ENCODE data around the gene TPPP.
"Not testable (repeated sequence)": the region's sequence is repeated elsewhere in the genome, so short reads cannot be mapped to it uniquely, and the experiment has no call there.

TPPP gene

GRCh38 chr5:635306-636055 lies 57.7 kb downstream of the TPPP start:
- Histone ChIP-seq H3K4me3 (ENCODE audit: low read length) (no peak overlapping the region), H3K27ac (ENCODE audit: low read length) (no peak overlapping the region), H3K9ac (ENCODE audit: low read length) (no peak overlapping the region), H3K27me3 (ENCODE audit: control insufficient read depth, insufficient read depth, low read length) (no peaks in the 10 kb centered on the region), H3K4me1 (ENCODE audit: control insufficient read depth, low read depth, low read length) (no peaks in the 10 kb centered on the region), H3K36me3 (ENCODE audit: control insufficient read depth, low read depth, low read length) (peaks cover 46% of the 10 kb centered on the region), H3K9me3 (ENCODE audit: control insufficient read depth, low read depth, low read length) (no peaks in the 10 kb centered on the region)

- H3K27me3 ChIP-seq (ENCODE audit: control insufficient read depth, insufficient read depth, low read length): no peaks in the 10 kb centered on the region
- no peaks in the 10 kb centered on the region for H3K9me3 ChIP-seq (ENCODE audit: control insufficient read depth, low read depth, low read length)
- H3K27ac ChIP-seq (ENCODE audit: low read length): no peak overlapping the region
- H3K9ac ChIP-seq (ENCODE audit: low read length): no peak overlapping the region
- H3K36me3 ChIP-seq (ENCODE audit: control insufficient read depth, low read depth, low read length): peaks cover 35% of the 10 kb centered on the region
- no peak overlapping the region for H3K4me3 ChIP-seq (ENCODE audit: low read length)
- no peaks in the 10 kb centered on the region for H3K4me1 ChIP-seq (ENCODE audit: control insufficient read depth, low read depth, low read length)
Measured at GRCh38 chr5:634191-634590, 59.0 kb downstream of the TPPP start.

- Histone ChIP-seq H3K27me3 (ENCODE audit: control insufficient read depth, insufficient read depth, low read length) (no peaks in the 10 kb centered on the region), H3K27ac (ENCODE audit: low read length) (no peak overlapping the region), H3K36me3 (ENCODE audit: control insufficient read depth, low read depth, low read length) (peaks cover 33% of the 10 kb centered on the region), H3K4me1 (ENCODE audit: control insufficient read depth, low read depth, low read length) (no peaks in the 10 kb centered on the region), H3K9ac (ENCODE audit: low read length) (no peak overlapping the region), H3K4me3 (ENCODE audit: low read length) (no peak overlapping the region), H3K9me3 (ENCODE audit: control insufficient read depth, low read depth, low read length) (no peaks in the 10 kb centered on the region)
Measured at GRCh38 chr5:633501-633955, 59.6 kb downstream of the TPPP start.

DNA sequence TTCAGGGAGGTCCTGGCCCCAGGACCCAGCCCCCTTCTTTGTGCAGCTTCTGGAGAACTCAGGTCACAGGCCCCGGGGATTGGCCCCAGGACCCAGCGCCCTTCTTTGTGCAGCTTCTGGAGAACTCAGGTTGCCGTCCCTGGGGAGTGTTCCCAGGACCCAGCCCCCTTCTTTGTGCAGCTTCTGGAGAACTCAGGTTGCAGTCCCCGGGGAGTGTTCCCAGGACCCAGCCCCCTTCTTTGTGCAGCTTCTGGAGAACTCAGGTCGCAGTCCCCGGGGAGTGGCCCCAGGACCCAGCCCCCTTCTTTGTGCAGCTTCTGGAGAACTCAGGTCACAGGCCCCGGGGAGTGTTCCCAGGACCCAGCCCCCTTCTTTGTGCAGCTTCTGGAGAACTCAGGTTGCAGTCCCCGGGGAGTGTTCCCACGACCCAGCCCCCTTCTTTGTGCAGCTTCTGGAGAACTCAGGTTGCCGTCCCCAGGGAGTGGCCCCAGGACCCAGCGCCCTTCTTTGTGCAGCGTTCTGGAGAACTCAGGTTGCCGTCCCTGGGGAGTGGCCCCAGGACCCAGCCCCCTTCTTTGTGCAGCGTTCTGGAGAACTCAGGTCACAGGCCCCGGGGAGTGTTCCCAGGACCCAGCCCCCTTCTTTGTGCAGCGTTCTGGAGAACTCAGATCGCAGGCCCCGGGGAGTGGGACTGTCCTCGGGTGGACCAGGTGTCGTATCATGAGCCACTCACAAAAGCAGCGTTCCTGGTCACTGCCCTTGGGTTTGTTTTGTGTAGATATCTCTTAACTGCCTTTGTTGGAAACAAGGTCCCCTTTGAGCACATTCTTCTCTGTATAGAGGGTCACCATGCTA lies 64.6 kb downstream of the TPPP start:
- not testable (repeated sequence) for H3K4me1 ChIP-seq (ENCODE audit: control insufficient read depth, low read depth, low read length); H3K4me3 ChIP-seq (ENCODE audit: low read length); H3K9me3 ChIP-seq (ENCODE audit: control insufficient read depth, low read depth, low read length); H3K27ac ChIP-seq (ENCODE audit: low read length); H3K9ac ChIP-seq (ENCODE audit: low read length); H3K27me3 ChIP-seq (ENCODE audit: control insufficient read depth, insufficient read depth, low read length)
- H3K36me3 ChIP-seq (ENCODE audit: control insufficient read depth, low read depth, low read length): peaks cover 32% of the 10 kb centered on the region

GRCh38 chr5:627840-628239 lies 65.3 kb downstream of the TPPP start:
- peaks cover 32% of the 10 kb centered on the region for H3K36me3 ChIP-seq (ENCODE audit: control insufficient read depth, low read depth, low read length)

DNA sequence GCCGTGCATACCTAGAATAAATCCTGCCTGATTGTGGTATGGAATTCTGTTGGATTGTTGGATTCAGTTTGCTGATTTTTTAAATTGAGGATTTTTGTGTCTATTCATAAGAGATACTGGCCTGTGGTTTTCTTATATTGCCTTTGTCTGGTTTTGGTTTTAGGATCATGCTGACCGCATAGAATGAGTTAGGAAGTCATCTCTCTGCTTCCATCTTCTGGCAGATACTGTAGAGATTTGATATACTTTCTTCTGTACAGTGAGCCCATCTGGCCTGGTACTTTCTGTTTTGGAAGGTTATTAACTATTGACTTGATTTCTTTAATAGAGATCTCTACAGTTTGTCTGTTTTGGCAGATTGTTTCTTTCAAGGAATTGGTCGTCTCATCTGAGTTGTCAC lies 66.3 kb downstream of the TPPP start:
- H3K4me1 ChIP-seq (ENCODE audit: control insufficient read depth, low read depth, low read length): no peaks in the 10 kb centered on the region
- no peaks in the 10 kb centered on the region for H3K27me3 ChIP-seq (ENCODE audit: control insufficient read depth, insufficient read depth, low read length)
- H3K9me3 ChIP-seq (ENCODE audit: control insufficient read depth, low read depth, low read length): no peaks in the 10 kb centered on the region
- H3K36me3 ChIP-seq (ENCODE audit: control insufficient read depth, low read depth, low read length): peaks cover 32% of the 10 kb centered on the region
- no peak overlapping the region for H3K27ac ChIP-seq (ENCODE audit: low read length)
- H3K4me3 ChIP-seq (ENCODE audit: low read length): no peak overlapping the region
- H3K9ac ChIP-seq (ENCODE audit: low read length): no peak overlapping the region

More at GRCh38 chr5:627840-628239, 65.3 kb downstream of the TPPP start:
- Histone ChIP-seq H3K9ac (ENCODE audit: low read length) (no peak overlapping the region), H3K4me3 (ENCODE audit: low read length) (no peak overlapping the region), H3K9me3 (ENCODE audit: control insufficient read depth, low read depth, low read length) (no peaks in the 10 kb centered on the region), H3K27ac (ENCODE audit: low read length) (no peak overlapping the region), H3K4me1 (ENCODE audit: control insufficient read depth, low read depth, low read length) (no peaks in the 10 kb centered on the region), H3K27me3 (ENCODE audit: control insufficient read depth, insufficient read depth, low read length) (no peaks in the 10 kb centered on the region)

GRCh38 chr5:625516-625915 lies 67.6 kb downstream of the TPPP start:
- Histone ChIP-seq H3K36me3 (ENCODE audit: control insufficient read depth, low read depth, low read length) (peaks cover 36% of the 10 kb centered on the region), H3K4me1 (ENCODE audit: control insufficient read depth, low read depth, low read length) (no peaks in the 10 kb centered on the region), H3K4me3 (ENCODE audit: low read length) (no peak overlapping the region), H3K27ac (ENCODE audit: low read length) (no peak overlapping the region), H3K9me3 (ENCODE audit: control insufficient read depth, low read depth, low read length) (no peaks in the 10 kb centered on the region), H3K9ac (ENCODE audit: low read length) (no peak overlapping the region), H3K27me3 (ENCODE audit: control insufficient read depth, insufficient read depth, low read length) (no peaks in the 10 kb centered on the region)

GRCh38 chr5:624951-625230 lies 68.3 kb downstream of the TPPP start:
- Histone ChIP-seq H3K27ac (ENCODE audit: low read length) (no peak overlapping the region), H3K4me1 (ENCODE audit: control insufficient read depth, low read depth, low read length) (no peaks in the 10 kb centered on the region), H3K36me3 (ENCODE audit: control insufficient read depth, low read depth, low read length) (peaks cover 43% of the 10 kb centered on the region), H3K27me3 (ENCODE audit: control insufficient read depth, insufficient read depth, low read length) (no peaks in the 10 kb centered on the region), H3K9ac (ENCODE audit: low read length) (no peak overlapping the region), H3K9me3 (ENCODE audit: control insufficient read depth, low read depth, low read length) (no peaks in the 10 kb centered on the region), H3K4me3 (ENCODE audit: low read length) (no peak overlapping the region)

- no peak overlapping the region for H3K9ac ChIP-seq (ENCODE audit: low read length)
- no peaks in the 10 kb centered on the region for H3K9me3 ChIP-seq (ENCODE audit: control insufficient read depth, low read depth, low read length)
- H3K27ac ChIP-seq (ENCODE audit: low read length): no peak overlapping the region
- H3K27me3 ChIP-seq (ENCODE audit: control insufficient read depth, insufficient read depth, low read length): no peaks in the 10 kb centered on the region
- peaks cover 48% of the 10 kb centered on the region for H3K36me3 ChIP-seq (ENCODE audit: control insufficient read depth, low read depth, low read length)
- H3K4me1 ChIP-seq (ENCODE audit: control insufficient read depth, low read depth, low read length): no peaks in the 10 kb centered on the region
- H3K4me3 ChIP-seq (ENCODE audit: low read length): no peak overlapping the region
Measured at GRCh38 chr5:624118-624950, 68.8 kb downstream of the TPPP start.

- no peaks in the 10 kb centered on the region for H3K27me3 ChIP-seq (ENCODE audit: control insufficient read depth, insufficient read depth, low read length)
- H3K9ac ChIP-seq (ENCODE audit: low read length): no peak overlapping the region
- no peaks in the 10 kb centered on the region for H3K9me3 ChIP-seq (ENCODE audit: control insufficient read depth, low read depth, low read length)
- H3K27ac ChIP-seq (ENCODE audit: low read length): no peak overlapping the region
- peaks cover 54% of the 10 kb centered on the region for H3K36me3 ChIP-seq (ENCODE audit: control insufficient read depth, low read depth, low read length)
- no peaks in the 10 kb centered on the region for H3K4me1 ChIP-seq (ENCODE audit: control insufficient read depth, low read depth, low read length)
- no peak overlapping the region for H3K4me3 ChIP-seq (ENCODE audit: low read length)
Measured at GRCh38 chr5:623531-623930, 69.6 kb downstream of the TPPP start.

DNA sequence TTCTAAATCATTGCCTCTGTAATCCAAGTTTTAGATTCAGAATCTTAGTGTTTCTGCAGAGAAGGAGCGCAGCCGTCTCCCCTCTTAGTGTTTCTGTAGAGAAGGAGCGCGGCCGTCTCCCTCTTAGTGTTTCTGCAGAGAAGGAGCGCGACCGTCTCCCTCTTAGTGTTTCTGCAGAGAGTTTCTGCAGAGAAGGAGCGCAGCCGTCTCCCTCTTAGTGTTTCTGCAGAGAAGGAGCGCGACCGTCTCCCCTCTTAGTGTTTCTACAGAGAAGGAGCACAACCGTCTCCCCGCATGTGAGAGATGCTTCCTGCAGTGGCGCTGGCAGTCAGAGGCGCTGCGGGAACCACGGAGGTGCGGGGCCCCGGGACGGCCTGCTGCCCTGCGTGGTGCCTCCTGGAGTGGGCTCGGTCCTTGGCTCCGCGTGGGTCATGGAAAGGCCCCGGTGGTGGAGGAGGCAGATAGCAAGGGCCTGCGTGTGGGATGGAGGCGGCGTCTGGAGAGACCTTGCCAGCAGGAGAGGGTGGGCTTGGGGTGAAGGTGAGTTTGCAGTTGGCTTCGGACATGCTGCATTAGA lies 70.1 kb downstream of the TPPP start:
- no peak overlapping the region for H3K4me3 ChIP-seq (ENCODE audit: low read length)
- peaks cover 53% of the 10 kb centered on the region for H3K36me3 ChIP-seq (ENCODE audit: control insufficient read depth, low read depth, low read length)
- H3K9ac ChIP-seq (ENCODE audit: low read length): no peak overlapping the region
- H3K9me3 ChIP-seq (ENCODE audit: control insufficient read depth, low read depth, low read length): no peaks in the 10 kb centered on the region
- no peaks in the 10 kb centered on the region for H3K4me1 ChIP-seq (ENCODE audit: control insufficient read depth, low read depth, low read length)
- H3K27me3 ChIP-seq (ENCODE audit: control insufficient read depth, insufficient read depth, low read length): no peaks in the 10 kb centered on the region
- no peak overlapping the region for H3K27ac ChIP-seq (ENCODE audit: low read length)
